GM19452 (cell line): ENCODE results near the gene NAP1L4.

Source experiments
- ATAC-seq: cut with Tn5 transposase; IDR thresholded peaks from one replicate; pipeline ENCODE4 v1.9.1; 2021; ENCODE audit not compliant: unreplicated experiment

The NAP1L4 gene

GRCh38 chr11:2994336-2994730, 2.2 kb upstream of the NAP1L4 start:
- no peak for ATAC-seq

- ATAC-seq: no peak
These were observed 832 bp upstream of the NAP1L4 start for GRCh38 chr11:2992997-2993325.

- peak; percentile 43 for ATAC-seq
These were observed 486 bp downstream of the NAP1L4 start for GRCh38 chr11:2991452-2992233.

GRCh38 chr11:2990617-2991451, 1.3 kb downstream of the NAP1L4 start:
- no peak for ATAC-seq

GRCh38 chr11:2989551-2989950, 2.6 kb downstream of the NAP1L4 start:
- ATAC-seq: no peak

GRCh38 chr11:2989006-2989405, 3.1 kb downstream of the NAP1L4 start:
- no peak for ATAC-seq

GRCh38 chr11:2987881-2988861, 4.0 kb downstream of the NAP1L4 start:
- ATAC-seq: no peak

- ATAC-seq: no peak
These were observed 8.2 kb downstream of the NAP1L4 start for GRCh38 chr11:2983908-2984307.

- ATAC-seq: no peak
These were observed 9.9 kb downstream of the NAP1L4 start for GRCh38 chr11:2982214-2982613.

GRCh38 chr11:2981130-2981529, 11.0 kb downstream of the NAP1L4 start:
- no peak for ATAC-seq

- ATAC-seq: no peak
These were observed 11.8 kb downstream of the NAP1L4 start for GRCh38 chr11:2980168-2980840.

- no peak for ATAC-seq
These were observed 15.0 kb downstream of the NAP1L4 start for GRCh38 chr11:2977113-2977512.

- ATAC-seq: no peak
These were observed 15.7 kb downstream of the NAP1L4 start for GRCh38 chr11:2976294-2977063.

GRCh38 chr11:2975594-2975993, 16.5 kb downstream of the NAP1L4 start:
- ATAC-seq: no peak

GRCh38 chr11:2974272-2974671, 17.9 kb downstream of the NAP1L4 start:
- ATAC-seq: no peak

- ATAC-seq: no peak
These were observed 23.7 kb downstream of the NAP1L4 start for GRCh38 chr11:2968341-2968900.

- ATAC-seq: no peak
These were observed 27.3 kb downstream of the NAP1L4 start for GRCh38 chr11:2964782-2965181.

- no peak for ATAC-seq
These were observed 28.4 kb downstream of the NAP1L4 start for GRCh38 chr11:2963761-2964160.

GRCh38 chr11:2963112-2963754, 28.9 kb downstream of the NAP1L4 start:
- no peak for ATAC-seq
